SK-N-SH (cell line): Measurements from ENCODE around the gene TUBB3. TPM values are rescaled to one million over a fixed set of nuclear protein-coding genes. Genes with fewer than 3 reads are reported as not detected.

Experiments used
- CTCF ChIA-PET: fragments of 300-600, 350-600 bp; formaldehyde crosslinking; extraction: SDS; loops from one replicate; lab custom pipeline; 2021; lab: Yijun Ruan, JAX
- POLR2A ChIA-PET: fragments of 350-600 bp; sonication (Branson Sonifier 250); formaldehyde crosslinking; extraction: SDS; loops from one replicate; lab custom pipeline; 2020; ENCODE audit warnings: antibody characterized with exemption, inconsistent platforms; lab: Yijun Ruan, JAX
- DNase-seq: peaks from one replicate; pipeline ENCODE4 v3.0.0; 2012
- H2AFZ ChIP-seq: fragments of 200-600 bp; sonication (generic); 2 replicates; pipeline ENCODE4 v1.8.1; 2016; ENCODE audit warnings: antibody characterized with exemption, mild to moderate bottlenecking, low read depth
- H3F3A ChIP-seq: fragments of 200-600 bp; sonication (generic); replicated peaks from 2 replicates; pipeline ENCODE3; 2016; ENCODE audit warnings: antibody characterized with exemption, mild to moderate bottlenecking; ENCODE audit not compliant: insufficient read depth
- H3K27ac ChIP-seq, 2 experiments: fragments of 200-500 bp in 1 of 2; fragments of 200-600 bp in 1 of 2; sonication (Bioruptor generic) in 1 of 2; sonication (generic), shearing (Covaris generic) in 1 of 2; 2 replicates each; pipeline versions ENCODE4 v1.5.1 to v1.6.1; 2014 to 2016; ENCODE audit warnings: low read depth in 2 of 2, inconsistent platforms in 1 of 2, low read length in 1 of 2, mild to moderate bottlenecking in 1 of 2, mixed read lengths in 1 of 2
- H3K27me3 ChIP-seq: fragments of 200-600 bp; sonication (generic), shearing (Covaris generic); 2 replicates; pipeline ENCODE4 v1.6.1; 2016; ENCODE audit warnings: mixed run types; ENCODE audit not compliant: insufficient read depth
- H3K36me3 ChIP-seq, 2 experiments: fragments of 200-500 bp in 1 of 2; fragments of 200-600 bp in 1 of 2; sonication (Bioruptor generic) in 1 of 2; sonication (generic) in 1 of 2; replicated peaks in 1 of 2; 2 replicates each; pipeline versions ENCODE3 to v1.5.1; 2014 to 2016; ENCODE audit warnings: low read length in 1 of 2, mild to moderate bottlenecking in 1 of 2; ENCODE audit not compliant: insufficient read depth in 2 of 2, control insufficient read depth in 1 of 2
- H3K4me1 ChIP-seq, 2 experiments: fragments of 200-500 bp in 1 of 2; fragments of 200-600 bp in 1 of 2; sonication (Bioruptor generic) in 1 of 2; sonication (generic), shearing (Covaris generic) in 1 of 2; 2 replicates each; pipeline versions ENCODE4 v1.5.1 to v1.6.1; 2014 to 2016; ENCODE audit warnings: low read depth in 1 of 2, low read length in 1 of 2, mixed run types in 1 of 2; ENCODE audit not compliant: insufficient read depth in 2 of 2, control insufficient read depth in 1 of 2
- H3K4me2 ChIP-seq: fragments of 200-600 bp; sonication (generic), shearing (Covaris generic); 2 replicates; pipeline ENCODE4 v1.6.1; 2017; ENCODE audit warnings: mixed run types
- H3K4me3 ChIP-seq, 2 experiments: fragments of 200-500 bp in 1 of 2; fragments of 200-600 bp in 1 of 2; sonication (Bioruptor generic) in 1 of 2; sonication (generic), shearing (Covaris generic) in 1 of 2; 2 replicates each; pipeline versions ENCODE4 v1.5.1 to v1.8.1; 2014 to 2016; ENCODE audit warnings: low read depth in 2 of 2, inconsistent platforms in 1 of 2, low read length in 1 of 2, mild to moderate bottlenecking in 1 of 2, mixed read lengths in 1 of 2, moderate library complexity in 1 of 2
- H3K79me2 ChIP-seq: fragments of 200-600 bp; sonication (generic); 2 replicates; pipeline ENCODE4 v1.8.1; 2017; ENCODE audit warnings: mild to moderate bottlenecking; ENCODE audit not compliant: insufficient read depth
- H3K9ac ChIP-seq: fragments of 200-600 bp; sonication (generic); 2 replicates; pipeline ENCODE4 v1.6.1; 2017; ENCODE audit warnings: mixed run types
- H3K9me2 ChIP-seq: fragments of 200-600 bp; sonication (generic); 2 replicates; pipeline ENCODE4 v1.6.1; 2017; ENCODE audit warnings: mixed run types
- H3K9me3 ChIP-seq: fragments of 200-600 bp; sonication (generic); 2 replicates; pipeline ENCODE4 v1.6.1; 2017; ENCODE audit warnings: mixed run types, mild to moderate bottlenecking, moderate library complexity
- H4K20me1 ChIP-seq: fragments of 200-600 bp; sonication (generic); 2 replicates; pipeline ENCODE4 v1.6.1; 2017; ENCODE audit warnings: mild to moderate bottlenecking, mixed run types; ENCODE audit not compliant: insufficient read depth
- ELF1 ChIP-seq: IDR thresholded peaks from 2 replicates; pipeline ENCODE4 v1.4.0; 2012
- EP300 ChIP-seq, 2 experiments: IDR thresholded peaks; 2 replicates each; pipeline versions ENCODE4 v1.4.0 to v1.6.1; 2012; ENCODE audit warnings: borderline replicate concordance in 1 of 2, low read depth in 1 of 2, low read length in 1 of 2
- EZH2phosphoT487 ChIP-seq: fragments of 200-600 bp; sonication (generic); IDR thresholded peaks from 2 replicates; pipeline ENCODE4 v1.6.1; 2017; ENCODE audit warnings: low read depth, mixed run types, mild to moderate bottlenecking, antibody characterized with exemption, moderate library complexity, borderline replicate concordance
- FOSL2 ChIP-seq: IDR thresholded peaks from 2 replicates; pipeline ENCODE4 v1.4.0; 2012; ENCODE audit warnings: low read depth, mild to moderate bottlenecking, moderate library complexity, borderline replicate concordance
- FOXJ3 ChIP-seq: sonication (generic); formaldehyde crosslinking; IDR thresholded peaks from 2 replicates; pipeline ENCODE4 v1.5.1; 2020; ENCODE audit warnings: mild to moderate bottlenecking, missing genetic modification reagents
- GATA2 ChIP-seq: sonication (generic); formaldehyde crosslinking; IDR thresholded peaks from 2 replicates; pipeline ENCODE4 v1.5.0; 2020; ENCODE audit warnings: mild to moderate bottlenecking, missing genetic modification reagents
- IRF3 ChIP-seq: fragments of 150-350 bp; IDR thresholded peaks from 2 replicates; pipeline ENCODE4 v1.6.1; 2016; ENCODE audit warnings: mild to moderate bottlenecking, low read depth, low read length
- JUND ChIP-seq: IDR thresholded peaks from 2 replicates; pipeline ENCODE4 v1.4.0; 2012
- MEF2A ChIP-seq: IDR thresholded peaks from 2 replicates; pipeline ENCODE4 v1.4.0; 2012; ENCODE audit warnings: low read depth, borderline replicate concordance
- NRF1 ChIP-seq: IDR thresholded peaks from 2 replicates; pipeline ENCODE4 v1.6.1; 2012; ENCODE audit warnings: low read depth, mild to moderate bottlenecking, low read length
- PBX3 ChIP-seq: IDR thresholded peaks from 2 replicates; pipeline ENCODE4; 2012
- POLR2AphosphoS5 ChIP-seq: IDR thresholded peaks from 2 replicates; pipeline ENCODE4 v1.6.1; 2012; ENCODE audit warnings: low read depth, low read length
- RCOR1 ChIP-seq: fragments of 150-350 bp; IDR thresholded peaks from 2 replicates; pipeline ENCODE4 v1.6.1; 2017; ENCODE audit warnings: antibody characterized with exemption, low read length
- SMC3 ChIP-seq: IDR thresholded peaks from 2 replicates; pipeline ENCODE4 v1.6.1; 2012; ENCODE audit warnings: low read depth, low read length, improper control_type of control experiment
- TCF12 ChIP-seq: IDR thresholded peaks from 2 replicates; pipeline ENCODE4 v1.4.0; 2012
- TEAD4 ChIP-seq: IDR thresholded peaks from 2 replicates; pipeline ENCODE4 v1.4.0; 2012; ENCODE audit warnings: mild to moderate bottlenecking, borderline replicate concordance; ENCODE audit not compliant: insufficient read depth
- WGBS: methylation state at CpG from one replicate; pipeline ENCODE4 v1.1.6; 2017; ENCODE audit warnings: low lambda C conversion rate; 5-methylcytosine and 5-hydroxymethylcytosine counted together
- polyA plus RNA-seq, 3 experiments: library from polyadenylated mRNA; depleted of rRNA; stranded (reverse); fragments of >200 nt; gene quantifications; 2 replicates each; pipeline ENCODE4 v1.2.3, GENCODE V29; 2012
- TF ChIP-seq, protein P1 (sequence below): IDR thresholded peaks from 2 replicates; pipeline ENCODE4 v1.4.0; 2012; ENCODE audit warnings: low read depth
- TF ChIP-seq, protein P2 (sequence below): fragments of 150-350 bp; IDR thresholded peaks from 2 replicates; pipeline ENCODE4 v1.6.1; 2017; ENCODE audit warnings: antibody characterized with exemption, low read length, low read depth, borderline replicate concordance
- TF ChIP-seq, protein P3 (sequence below): IDR thresholded peaks from 2 replicates; pipeline ENCODE4 v1.6.1; 2012; ENCODE audit warnings: mild to moderate bottlenecking, low read depth, low read length, moderate library complexity

TUBB3 gene
- polyA plus RNA-seq, 1 of the 3 experiments (the other 2 are of a cell fraction): 428 TPM

DNA sequence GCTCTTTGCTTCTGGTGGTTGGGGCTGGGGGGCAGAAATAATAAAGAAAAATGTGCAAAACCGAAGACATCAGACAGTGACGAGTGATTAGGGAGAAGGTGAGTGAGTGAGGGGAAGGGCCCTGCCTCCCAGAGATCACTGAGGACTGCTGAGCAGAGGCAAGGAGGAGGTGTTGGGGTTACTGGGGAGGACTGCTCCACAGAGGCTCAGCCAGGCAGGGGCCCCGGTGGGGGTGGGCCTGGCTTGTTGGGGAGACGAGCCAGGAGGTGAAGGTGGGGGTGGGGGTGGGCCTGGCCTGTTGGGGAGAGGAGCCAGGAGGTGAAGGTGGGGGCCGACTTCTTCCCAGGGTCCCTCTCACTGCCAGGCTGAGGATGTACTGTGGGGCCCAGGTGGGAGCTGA is 23.4 kb downstream of the TUBB3 start:
- no peak overlapping the region for H3K27ac ChIP-seq
- H3K4me1 ChIP-seq: peaks cover 0 to 13% of the 10 kb centered on the region in 2 experiments; a peak in 1 of 4 replicates
- 70% methylated on average over 5 of the region's 5 CpGs for whole genome bisulfite sequencing
- no peaks in the 10 kb centered on the region for H3K9me3 ChIP-seq
- CTCF ChIA-PET: no interaction called here
- H3K9ac ChIP-seq: no peak overlapping the region
- no peaks in the 10 kb centered on the region for H3K36me3 ChIP-seq
- peaks cover 12% of the 10 kb centered on the region; the same call in 1 of the 2 replicates for H3K79me2 ChIP-seq
- no peak overlapping the region for H3K4me3 ChIP-seq
- no peak for DNase-seq
- POLR2A ChIA-PET: no interaction called here
- TF ChIP-seq TEAD4 (no peak), RCOR1 (no peak), MEF2A (no peak), GATA2 (CRISPR knock-in tag) (no peak), JUND (no peak), SMC3 (no peak), EZH2phosphoT487 (no peak)
- TF ChIP-seq, protein P1, sequence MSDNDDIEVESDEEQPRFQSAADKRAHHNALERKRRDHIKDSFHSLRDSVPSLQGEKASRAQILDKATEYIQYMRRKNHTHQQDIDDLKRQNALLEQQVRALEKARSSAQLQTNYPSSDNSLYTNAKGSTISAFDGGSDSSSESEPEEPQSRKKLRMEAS: no peak
- TF ChIP-seq, all 33 proteins: peak for 0
- H3K27me3 ChIP-seq: no peaks in the 10 kb centered on the region
- H2AFZ ChIP-seq: no peak overlapping the region
- H3F3A ChIP-seq: no peaks in the 10 kb centered on the region
- H3K4me2 ChIP-seq: no peak overlapping the region
- 0 out of 2 replicates have a peak, but pooled peaks cover 3% of the 10 kb centered on the region for H4K20me1 ChIP-seq
- H3K9me2 ChIP-seq: no peaks in the 10 kb centered on the region

DNA sequence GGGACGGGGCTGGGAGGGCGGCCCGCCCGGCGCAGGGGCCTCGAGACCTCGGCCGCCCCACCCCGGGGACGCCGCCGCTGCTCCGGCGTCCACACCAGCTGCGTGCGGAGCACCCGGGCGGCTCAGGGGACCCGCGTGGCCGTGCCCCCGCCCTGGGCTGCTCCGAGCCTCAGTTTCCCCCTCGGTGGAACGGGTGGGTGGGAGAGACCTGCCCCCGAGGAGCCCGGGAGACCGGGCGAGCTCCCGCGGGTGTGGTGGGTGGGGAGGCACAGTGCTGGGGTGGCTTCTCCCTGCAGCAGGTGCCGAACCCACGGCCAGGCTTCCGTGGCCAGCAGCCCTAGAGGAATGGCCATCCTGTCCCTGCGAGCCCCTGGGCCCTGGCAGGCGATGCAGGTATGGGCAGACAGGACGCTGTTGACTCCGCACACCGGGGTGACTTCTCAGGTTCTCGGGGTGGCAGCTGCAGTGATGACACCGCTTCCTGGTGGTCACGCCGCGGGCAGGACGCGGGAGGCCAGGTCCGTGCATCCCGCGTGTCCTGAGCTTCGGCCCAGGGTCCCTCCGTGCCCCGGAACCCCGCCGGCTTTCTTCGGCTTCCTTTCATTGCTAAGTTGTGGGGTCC is 26.1 kb downstream of the TUBB3 start:
- no peaks in the 10 kb centered on the region for H3K27me3 ChIP-seq
- no peaks in the 10 kb centered on the region for H3K36me3 ChIP-seq
- TF ChIP-seq, protein P2, sequence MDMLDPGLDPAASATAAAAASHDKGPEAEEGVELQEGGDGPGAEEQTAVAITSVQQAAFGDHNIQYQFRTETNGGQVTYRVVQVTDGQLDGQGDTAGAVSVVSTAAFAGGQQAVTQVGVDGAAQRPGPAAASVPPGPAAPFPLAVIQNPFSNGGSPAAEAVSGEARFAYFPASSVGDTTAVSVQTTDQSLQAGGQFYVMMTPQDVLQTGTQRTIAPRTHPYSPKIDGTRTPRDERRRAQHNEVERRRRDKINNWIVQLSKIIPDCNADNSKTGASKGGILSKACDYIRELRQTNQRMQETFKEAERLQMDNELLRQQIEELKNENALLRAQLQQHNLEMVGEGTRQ: no peak
- TF ChIP-seq SMC3: no peak
- no peak for TF ChIP-seq JUND
- TF ChIP-seq FOSL2: no peak
- TF ChIP-seq EP300 (IDR thresholded peaks at IDR 0.05; ENCODE audit: borderline replicate concordance in 1 of 2, low read depth in 1 of 2, low read length in 1 of 2): no peak
- no peak for TF ChIP-seq RCOR1
- no peak for TF ChIP-seq FOXJ3 (CRISPR knock-in tag)
- TF ChIP-seq ELF1: no peak
- no peak for TF ChIP-seq MEF2A
- TF ChIP-seq NRF1: no peak
- no peak for TF ChIP-seq PBX3
- TF ChIP-seq IRF3: no peak
- TF ChIP-seq POLR2AphosphoS5: no peak
- no peak for TF ChIP-seq EZH2phosphoT487
- TF ChIP-seq, protein P3, sequence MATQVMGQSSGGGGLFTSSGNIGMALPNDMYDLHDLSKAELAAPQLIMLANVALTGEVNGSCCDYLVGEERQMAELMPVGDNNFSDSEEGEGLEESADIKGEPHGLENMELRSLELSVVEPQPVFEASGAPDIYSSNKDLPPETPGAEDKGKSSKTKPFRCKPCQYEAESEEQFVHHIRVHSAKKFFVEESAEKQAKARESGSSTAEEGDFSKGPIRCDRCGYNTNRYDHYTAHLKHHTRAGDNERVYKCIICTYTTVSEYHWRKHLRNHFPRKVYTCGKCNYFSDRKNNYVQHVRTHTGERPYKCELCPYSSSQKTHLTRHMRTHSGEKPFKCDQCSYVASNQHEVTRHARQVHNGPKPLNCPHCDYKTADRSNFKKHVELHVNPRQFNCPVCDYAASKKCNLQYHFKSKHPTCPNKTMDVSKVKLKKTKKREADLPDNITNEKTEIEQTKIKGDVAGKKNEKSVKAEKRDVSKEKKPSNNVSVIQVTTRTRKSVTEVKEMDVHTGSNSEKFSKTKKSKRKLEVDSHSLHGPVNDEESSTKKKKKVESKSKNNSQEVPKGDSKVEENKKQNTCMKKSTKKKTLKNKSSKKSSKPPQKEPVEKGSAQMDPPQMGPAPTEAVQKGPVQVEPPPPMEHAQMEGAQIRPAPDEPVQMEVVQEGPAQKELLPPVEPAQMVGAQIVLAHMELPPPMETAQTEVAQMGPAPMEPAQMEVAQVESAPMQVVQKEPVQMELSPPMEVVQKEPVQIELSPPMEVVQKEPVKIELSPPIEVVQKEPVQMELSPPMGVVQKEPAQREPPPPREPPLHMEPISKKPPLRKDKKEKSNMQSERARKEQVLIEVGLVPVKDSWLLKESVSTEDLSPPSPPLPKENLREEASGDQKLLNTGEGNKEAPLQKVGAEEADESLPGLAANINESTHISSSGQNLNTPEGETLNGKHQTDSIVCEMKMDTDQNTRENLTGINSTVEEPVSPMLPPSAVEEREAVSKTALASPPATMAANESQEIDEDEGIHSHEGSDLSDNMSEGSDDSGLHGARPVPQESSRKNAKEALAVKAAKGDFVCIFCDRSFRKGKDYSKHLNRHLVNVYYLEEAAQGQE: no peak
- TF ChIP-seq TCF12: no peak
- H3K9me3 ChIP-seq: no peaks in the 10 kb centered on the region
- no peaks in the 10 kb centered on the region for H3F3A ChIP-seq
- H3K79me2 ChIP-seq: peaks cover 21% of the 10 kb centered on the region; the same call in 1 of the 2 replicates
- DNase-seq: peak; percentile 73
- H3K9me2 ChIP-seq: no peaks in the 10 kb centered on the region
- H3K4me2 ChIP-seq: peak overlapping the region; percentile 93
- POLR2A ChIA-PET: interaction anchor here (0.5 to 1.5 kb wide), 2 partner anchors 14 to 24 kb away, joined by 3 to 6 read pairs; no protein-coding TSS in a partner anchor
- CTCF ChIA-PET: interaction anchor here (0.8 to 1.7 kb wide), 12 partner anchors 9 to 76 kb away, joined by 3 to 6 read pairs (median 3); partner anchors contain the start of genes TCF25 and TUBB3
- peak overlapping the region; percentile 57; the same call in 1 of the 2 replicates for H3K9ac ChIP-seq
- H3K4me3 ChIP-seq: peak overlapping the region; percentile 63 to 68
- no peak overlapping the region for H2AFZ ChIP-seq
- 0 out of 2 replicates have a peak, but pooled peaks cover 3% of the 10 kb centered on the region for H4K20me1 ChIP-seq
- no peak overlapping the region for H3K27ac ChIP-seq
- 55% methylated on average over 20 of the region's 55 CpGs for WGBS
- H3K4me1 ChIP-seq: peaks cover 0 to 13% of the 10 kb centered on the region in 2 experiments; a peak in 1 of 4 replicates
